Cardiac fibroblast (primary cell): Measurements from ENCODE around the gene ILRUN.
A peak's percentile ranks its signal among the peaks of the same experiment; 100 is the strongest.
"Not testable (repeated sequence)": the region's sequence is repeated elsewhere in the genome, so short reads cannot be mapped to it uniquely, and the experiment has no call there.

Experiments
- DNase-seq, 2 donors: peaks; one replicate each; pipeline versions ENCODE4 v3.0.0 to v3.0.0-alpha.2; 2010; ENCODE audit warnings: low read depth in 2 of 2
- H3K4me3 ChIP-seq, 2 donors: replicated peaks in 1 of 2; 1 replicate in 1 of 2; 2 replicates in 1 of 2; pipeline ENCODE4 v1.5.1; 2011; ENCODE audit warnings: low read depth in 2 of 2, low read length in 2 of 2, mild to moderate bottlenecking in 2 of 2, moderate library complexity in 1 of 2
- CTCF ChIP-seq: IDR thresholded peaks from one replicate; pipeline ENCODE4 v1.5.1; 2011; ENCODE audit warnings: low read depth, mild to moderate bottlenecking, low read length, inconsistent platforms

The ILRUN gene

DNA sequence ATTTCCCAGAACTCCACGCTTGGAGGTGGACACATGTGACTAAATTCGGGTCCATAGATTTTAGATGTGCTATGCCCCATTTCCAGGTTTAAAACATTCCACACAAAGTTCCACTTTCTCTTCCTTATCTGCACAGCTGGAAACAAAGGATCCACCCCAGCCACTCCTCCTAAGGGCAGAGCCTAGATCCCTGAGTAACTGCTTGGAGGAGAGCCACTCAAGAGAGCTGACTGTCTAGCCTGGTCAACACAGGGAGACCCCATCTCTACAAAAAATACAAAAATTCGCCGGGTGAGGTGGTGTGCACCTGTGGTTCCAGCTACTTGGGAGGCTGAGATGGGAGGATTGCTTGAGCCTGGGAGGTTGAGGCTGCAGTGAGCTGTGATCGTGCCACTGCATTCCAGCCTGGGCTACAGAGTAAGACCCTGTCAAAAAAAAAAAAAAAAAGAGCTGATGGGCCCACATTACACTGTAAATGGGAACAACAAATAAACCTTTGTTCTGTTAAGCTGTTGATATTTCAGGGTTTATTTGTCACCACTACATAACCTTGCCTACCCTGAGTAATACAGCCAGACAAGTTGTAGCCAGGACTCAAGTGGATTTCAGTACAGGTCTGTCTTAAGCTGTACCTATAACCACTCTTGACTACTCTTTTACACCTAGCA is 35.0 kb upstream of the ILRUN start:
- H3K4me3 ChIP-seq = no peak overlapping the region
- TF ChIP-seq CTCF = no peak
- DNase-seq = no peak

DNA sequence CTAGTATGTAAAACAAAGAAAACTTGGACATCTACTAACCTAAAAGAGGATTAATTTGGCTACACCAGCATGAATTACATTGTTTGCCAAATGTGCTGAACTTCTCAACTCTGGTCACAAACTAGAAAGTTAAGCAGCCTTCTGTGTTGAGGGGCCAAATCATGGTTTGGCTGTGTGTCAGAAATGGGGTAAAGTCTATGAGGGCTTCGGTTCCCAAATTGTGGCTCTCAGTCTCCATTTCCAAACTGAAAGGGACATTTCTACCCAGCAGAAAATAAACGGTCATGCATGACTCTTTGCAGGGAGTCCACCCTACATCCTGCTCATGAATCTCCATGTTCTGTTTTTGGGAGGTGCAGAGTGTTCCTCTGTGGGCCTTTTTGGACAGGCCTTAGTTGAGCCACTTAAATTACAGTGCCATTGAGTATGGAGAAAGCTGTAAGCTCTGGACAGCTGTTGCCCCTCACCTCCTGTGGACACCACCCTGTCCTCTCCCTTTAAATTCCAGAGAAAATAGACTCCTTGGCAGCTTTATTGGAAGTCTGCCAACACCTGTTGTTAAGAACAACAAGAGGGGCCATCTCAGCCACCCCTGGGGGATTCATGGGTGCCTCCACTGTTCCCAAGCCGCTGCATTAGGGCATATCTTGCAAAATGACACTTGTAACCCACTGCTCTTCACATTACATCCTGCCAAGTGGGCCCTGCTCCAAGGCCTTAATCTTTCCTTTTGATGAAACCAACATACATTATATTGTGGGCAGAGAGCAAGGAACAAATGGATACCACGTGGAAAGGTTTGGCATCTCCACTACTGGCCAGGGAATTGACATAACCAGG is 33.3 kb upstream of the ILRUN start:
- no peak for TF ChIP-seq CTCF
- no peak overlapping the region for H3K4me3 ChIP-seq
- DNase-seq = peak in 1 of 2 donors; percentile 29

DNA sequence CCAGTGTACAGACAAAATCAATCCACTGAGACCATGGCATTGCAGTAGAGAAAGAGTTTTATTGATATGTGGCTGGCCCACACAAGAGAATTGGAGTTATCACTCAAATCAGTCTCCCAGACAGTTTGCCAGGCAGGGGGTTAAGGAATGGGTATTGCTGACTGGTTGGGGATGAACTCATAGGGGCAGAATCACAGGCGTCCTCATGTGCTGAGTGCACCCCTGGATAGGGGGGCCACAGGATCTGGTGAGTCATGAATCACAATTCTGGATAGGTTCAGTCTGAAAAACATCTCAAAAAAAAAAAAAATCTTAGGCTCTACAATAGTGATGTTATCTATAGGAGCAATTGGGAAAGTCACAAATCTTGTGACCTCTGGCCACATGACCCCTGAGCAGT is 29.5 kb upstream of the ILRUN start:
- no peak for DNase-seq
- no peak for TF ChIP-seq CTCF
- no peak overlapping the region for H3K4me3 ChIP-seq

DNA sequence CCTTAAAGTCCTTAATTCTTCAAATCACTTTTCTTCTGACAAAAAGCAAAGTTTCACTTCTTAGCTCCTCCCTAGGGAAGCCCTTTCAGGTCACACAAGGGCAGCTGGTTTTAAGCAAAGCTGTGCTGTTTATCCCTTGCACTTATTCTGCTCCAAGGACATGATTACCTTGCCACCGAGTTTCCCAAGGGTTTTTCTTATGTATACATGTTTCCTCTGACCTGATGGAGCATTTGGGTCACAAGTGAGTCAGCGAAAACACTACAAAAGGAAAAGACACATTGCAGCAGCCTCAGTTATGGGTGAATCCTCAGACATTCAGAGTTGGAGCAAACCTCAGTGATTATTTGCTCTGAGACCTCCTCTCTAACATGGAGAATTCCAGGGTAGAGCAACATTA is 26.6 kb upstream of the ILRUN start:
- peak; percentile 30 to 56 for DNase-seq
- no peak for TF ChIP-seq CTCF
- no peak overlapping the region for H3K4me3 ChIP-seq

DNA sequence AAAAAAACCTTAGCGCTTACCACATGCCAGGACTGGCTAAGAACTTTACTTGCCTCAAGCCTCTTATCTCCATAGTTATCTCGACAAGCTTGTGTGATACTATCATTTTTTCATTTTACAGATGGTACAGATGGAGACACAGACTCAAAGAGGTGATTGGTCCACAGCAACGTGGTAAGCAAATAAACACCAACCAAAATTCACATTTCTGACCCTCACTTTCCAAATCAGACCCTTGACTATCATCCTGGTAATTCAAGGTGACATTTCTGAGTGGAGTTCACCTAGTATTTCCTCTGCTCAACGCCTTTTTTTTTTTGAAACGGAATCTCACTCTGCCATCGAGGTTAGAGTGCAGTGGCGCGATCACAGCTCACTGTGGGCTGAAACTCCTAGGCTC is 25.9 kb upstream of the ILRUN start:
- no peak overlapping the region for H3K4me3 ChIP-seq
- no peak for DNase-seq
- TF ChIP-seq CTCF = no peak

GRCh38 chr6:34720160-34720559 is 23.6 kb upstream of the ILRUN start:
- DNase-seq, H3K4me3 ChIP-seq: not testable (repeated sequence)

GRCh38 chr6:34719646-34720045 is 23.1 kb upstream of the ILRUN start:
- DNase-seq, H3K4me3 ChIP-seq: not testable (repeated sequence)

GRCh38 chr6:34718976-34719375 is 22.4 kb upstream of the ILRUN start:
- TF ChIP-seq CTCF = no peak
- no peak overlapping the region for H3K4me3 ChIP-seq
- DNase-seq = no peak
